Mammary epithelial cell (primary cell): ENCODE data around the gene TMEM170B.

Source experiments
- EZH2 ChIP-seq: IDR thresholded peaks from 2 replicates; pipeline ENCODE4 v1.6.1; 2012; ENCODE audit warnings: low read length, inconsistent platforms, borderline replicate concordance
- TF ChIP-seq, protein P1 (sequence below), 2 donors: IDR thresholded peaks in 1 of 2; conservative IDR thresholded peaks in 1 of 2; 2 replicates each; pipeline ENCODE4 v1.5.1; 2011 to 2012; ENCODE audit warnings: inconsistent platforms in 2 of 2, low read length in 2 of 2, mild to moderate bottlenecking in 2 of 2, control low read depth in 1 of 2, low read depth in 1 of 2; ENCODE audit not compliant: insufficient read depth in 1 of 2; ENCODE audit errors: extremely low read depth in 1 of 2

DNA sequence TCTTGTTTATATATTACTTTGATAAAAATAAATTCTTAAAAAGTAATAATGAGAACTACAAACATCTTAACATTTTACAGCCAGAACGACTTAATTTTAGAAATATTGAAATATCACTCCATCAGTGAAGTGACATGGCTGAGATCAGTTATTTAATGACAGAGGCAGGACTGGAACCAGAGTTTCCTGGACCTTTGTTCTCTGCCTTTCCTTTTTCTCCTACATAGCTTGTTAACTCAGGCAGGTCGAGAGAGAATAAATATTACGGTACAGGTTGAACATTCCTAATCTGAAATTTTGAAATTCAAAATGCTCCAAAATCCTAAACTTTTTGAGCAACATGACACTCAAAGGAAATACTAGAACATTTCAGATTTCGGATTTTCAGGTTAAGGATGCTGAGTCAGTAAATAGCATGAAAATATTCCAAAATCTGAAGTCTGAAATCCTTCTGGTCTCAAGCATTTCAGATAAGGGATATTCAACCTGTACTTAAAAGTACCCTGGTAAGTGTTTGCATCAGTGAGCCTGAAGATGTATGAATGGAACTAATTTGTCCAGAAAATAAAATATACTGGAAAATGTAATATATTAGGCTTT lies 6.5 kb downstream of the TMEM170B start:
- TF ChIP-seq, protein P1, sequence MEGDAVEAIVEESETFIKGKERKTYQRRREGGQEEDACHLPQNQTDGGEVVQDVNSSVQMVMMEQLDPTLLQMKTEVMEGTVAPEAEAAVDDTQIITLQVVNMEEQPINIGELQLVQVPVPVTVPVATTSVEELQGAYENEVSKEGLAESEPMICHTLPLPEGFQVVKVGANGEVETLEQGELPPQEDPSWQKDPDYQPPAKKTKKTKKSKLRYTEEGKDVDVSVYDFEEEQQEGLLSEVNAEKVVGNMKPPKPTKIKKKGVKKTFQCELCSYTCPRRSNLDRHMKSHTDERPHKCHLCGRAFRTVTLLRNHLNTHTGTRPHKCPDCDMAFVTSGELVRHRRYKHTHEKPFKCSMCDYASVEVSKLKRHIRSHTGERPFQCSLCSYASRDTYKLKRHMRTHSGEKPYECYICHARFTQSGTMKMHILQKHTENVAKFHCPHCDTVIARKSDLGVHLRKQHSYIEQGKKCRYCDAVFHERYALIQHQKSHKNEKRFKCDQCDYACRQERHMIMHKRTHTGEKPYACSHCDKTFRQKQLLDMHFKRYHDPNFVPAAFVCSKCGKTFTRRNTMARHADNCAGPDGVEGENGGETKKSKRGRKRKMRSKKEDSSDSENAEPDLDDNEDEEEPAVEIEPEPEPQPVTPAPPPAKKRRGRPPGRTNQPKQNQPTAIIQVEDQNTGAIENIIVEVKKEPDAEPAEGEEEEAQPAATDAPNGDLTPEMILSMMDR (conservative IDR thresholded peaks at IDR 0.05 in 1 of 2, IDR thresholded peaks at IDR 0.05 in 1 of 2; ENCODE audit: extremely low read depth in 1 of 2, insufficient read depth in 1 of 2, low read depth in 1 of 2, low read length in 2 of 2) = no peak
- TF ChIP-seq EZH2 = no peak
